Measurements from ENCODE around the gene MADCAM1. TPM values are rescaled to one million over a fixed set of nuclear protein-coding genes. Genes with fewer than 3 reads are reported as not detected.

The MADCAM1 gene
- total RNA-seq, 1 donor = 0.72 TPM

DNA sequence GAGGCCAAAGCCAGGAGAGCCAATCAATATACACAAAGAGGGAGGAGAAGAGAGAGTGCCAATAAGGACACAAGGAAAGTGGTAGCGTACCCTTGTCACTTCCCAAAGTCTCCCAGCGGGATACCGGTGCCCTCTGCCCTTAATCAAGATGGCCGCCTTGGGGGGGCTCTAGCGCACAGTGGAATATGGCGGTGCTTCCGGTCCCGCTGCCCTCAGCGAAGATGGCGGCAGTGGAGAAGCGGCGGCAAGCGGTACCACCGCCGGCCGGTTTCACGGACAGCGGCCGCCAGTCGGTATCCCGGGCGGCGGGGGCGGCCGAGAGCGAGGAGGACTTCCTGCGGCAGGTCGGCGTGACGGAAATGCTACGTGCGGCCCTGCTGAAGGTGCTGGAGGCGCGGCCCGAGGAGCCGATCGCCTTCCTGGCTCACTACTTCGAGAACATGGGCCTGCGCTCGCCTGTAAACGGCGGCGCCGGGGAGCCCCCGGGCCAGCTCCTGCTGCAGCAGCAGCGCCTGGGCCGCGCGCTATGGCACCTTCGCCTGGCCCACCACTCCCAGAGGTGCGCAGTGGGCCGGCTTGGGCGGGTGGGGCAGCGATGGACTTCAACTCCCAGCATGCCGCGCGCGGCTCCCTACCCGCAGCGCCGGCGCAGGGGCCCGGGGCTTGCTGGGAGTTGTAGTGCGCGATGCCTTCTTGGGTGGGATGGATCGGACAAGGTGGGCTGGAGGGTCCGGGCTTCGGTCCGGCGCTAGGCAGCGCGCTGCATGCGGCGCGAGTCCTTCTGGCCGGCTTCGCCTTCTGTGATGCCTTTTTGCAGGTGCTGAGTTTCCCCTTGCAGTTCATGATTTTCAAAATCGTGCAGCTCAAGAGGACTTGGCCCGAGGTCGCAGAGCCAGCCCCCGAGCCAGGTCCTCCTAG, 11.3 kb downstream of the MADCAM1 start, which contains the start of gene TPGS1:
Gene TPGS1, plus strand, starts transcription at position 212 of the 918 bp plus-strand sequence. Its CDS starts 10 bp downstream, at position 222.
- TF ChIP-seq, protein P1, sequence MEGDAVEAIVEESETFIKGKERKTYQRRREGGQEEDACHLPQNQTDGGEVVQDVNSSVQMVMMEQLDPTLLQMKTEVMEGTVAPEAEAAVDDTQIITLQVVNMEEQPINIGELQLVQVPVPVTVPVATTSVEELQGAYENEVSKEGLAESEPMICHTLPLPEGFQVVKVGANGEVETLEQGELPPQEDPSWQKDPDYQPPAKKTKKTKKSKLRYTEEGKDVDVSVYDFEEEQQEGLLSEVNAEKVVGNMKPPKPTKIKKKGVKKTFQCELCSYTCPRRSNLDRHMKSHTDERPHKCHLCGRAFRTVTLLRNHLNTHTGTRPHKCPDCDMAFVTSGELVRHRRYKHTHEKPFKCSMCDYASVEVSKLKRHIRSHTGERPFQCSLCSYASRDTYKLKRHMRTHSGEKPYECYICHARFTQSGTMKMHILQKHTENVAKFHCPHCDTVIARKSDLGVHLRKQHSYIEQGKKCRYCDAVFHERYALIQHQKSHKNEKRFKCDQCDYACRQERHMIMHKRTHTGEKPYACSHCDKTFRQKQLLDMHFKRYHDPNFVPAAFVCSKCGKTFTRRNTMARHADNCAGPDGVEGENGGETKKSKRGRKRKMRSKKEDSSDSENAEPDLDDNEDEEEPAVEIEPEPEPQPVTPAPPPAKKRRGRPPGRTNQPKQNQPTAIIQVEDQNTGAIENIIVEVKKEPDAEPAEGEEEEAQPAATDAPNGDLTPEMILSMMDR (IDR thresholded peaks at IDR 0.05; ENCODE audit: extremely low read depth, low read depth, low read length) = no peak
- no peaks in the 10 kb centered on the region for H3K36me3 ChIP-seq (ENCODE audit: insufficient read depth, low read length)
- peaks cover 5% of the 10 kb centered on the region for H4K20me1 ChIP-seq (ENCODE audit: insufficient read depth, low read length)
- peaks cover 13% of the 10 kb centered on the region for H3K4me1 ChIP-seq (ENCODE audit: insufficient read depth, low read length)
- H3K4me3 ChIP-seq (ENCODE audit: insufficient read depth, low read length) = peak within 1 kb of the TSS; percentile 99
- no peaks in the 10 kb centered on the region for H3K9me3 ChIP-seq (ENCODE audit: low read depth, low read length)
- peak within 1 kb of the TSS; percentile 90 for H2AFZ ChIP-seq (ENCODE audit: low read length)
- no peaks in the 10 kb centered on the region for H3K27me3 ChIP-seq (ENCODE audit: insufficient read depth, low read length)
- H3K79me2 ChIP-seq (ENCODE audit: insufficient read depth, low read length) = peaks cover 16% of the 10 kb centered on the region
- peak; percentile 99 for DNase-seq (ENCODE audit: insufficient read length, low spot score, missing footprints)
- H3K4me2 ChIP-seq (ENCODE audit: insufficient read depth, low read length) = peak within 1 kb of the TSS; percentile 98
- H3K27ac ChIP-seq (ENCODE audit: low read depth, low read length) = peak within 1 kb of the TSS; percentile 97

DNA sequence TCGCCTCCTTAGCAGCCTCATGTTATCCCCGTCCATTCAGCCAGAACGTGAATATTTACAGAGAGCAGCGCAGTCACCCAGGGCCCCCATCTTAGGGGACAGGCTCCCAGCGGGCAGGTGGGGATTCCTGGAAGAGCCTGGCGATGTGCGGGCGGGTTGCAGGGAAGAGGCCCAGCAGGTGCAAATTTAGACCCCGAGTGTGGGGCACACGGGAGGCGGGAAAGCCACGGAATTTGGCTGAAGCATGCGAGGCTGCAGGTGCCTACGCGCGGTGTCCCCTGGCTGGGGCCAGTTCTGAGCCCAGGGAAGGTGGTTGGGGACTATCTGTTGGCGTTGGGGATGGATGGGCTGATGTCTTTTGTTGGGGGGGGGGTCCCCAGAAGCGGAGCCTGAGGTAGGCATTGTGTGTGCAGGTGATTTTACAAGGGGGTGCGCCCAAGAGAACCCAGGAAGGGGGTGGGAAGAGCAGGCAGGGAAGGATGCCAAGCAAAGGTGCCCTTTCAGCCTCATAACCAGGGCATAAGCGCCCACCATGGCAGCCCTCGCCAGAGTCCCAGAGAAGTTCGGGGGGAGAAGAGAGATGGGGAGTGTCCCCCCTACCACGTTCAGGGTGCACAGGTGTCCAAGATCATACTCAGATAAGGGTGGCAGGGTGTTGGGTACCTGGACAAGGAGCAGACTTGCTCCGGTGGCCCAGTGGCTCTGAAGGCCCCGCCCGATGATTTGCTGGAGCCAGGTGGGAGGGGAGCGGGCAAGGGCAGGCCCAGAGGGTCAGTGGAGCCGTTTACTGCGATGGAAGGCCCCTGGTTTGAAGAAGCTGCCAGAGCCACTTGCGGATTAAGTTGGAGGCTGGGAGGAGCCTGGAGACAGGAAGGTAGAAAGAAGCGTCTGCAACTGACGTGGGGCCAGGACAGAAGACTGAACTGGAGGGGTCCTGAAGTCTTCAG, 12.2 kb downstream of the MADCAM1 start:
- peaks cover 13% of the 10 kb centered on the region for H3K4me1 ChIP-seq (ENCODE audit: insufficient read depth, low read length)
- TF ChIP-seq, protein P1 (IDR thresholded peaks at IDR 0.05; ENCODE audit: extremely low read depth, low read depth, low read length) = no peak
- peaks cover 16% of the 10 kb centered on the region for H3K79me2 ChIP-seq (ENCODE audit: insufficient read depth, low read length)
- no peaks in the 10 kb centered on the region for H3K27me3 ChIP-seq (ENCODE audit: insufficient read depth, low read length)
- no peaks in the 10 kb centered on the region for H3K36me3 ChIP-seq (ENCODE audit: insufficient read depth, low read length)
- peak; percentile 85 for DNase-seq (ENCODE audit: insufficient read length, low spot score, missing footprints)
- H3K4me3 ChIP-seq (ENCODE audit: insufficient read depth, low read length) = peak overlapping the region; percentile 99
- no peaks in the 10 kb centered on the region for H3K9me3 ChIP-seq (ENCODE audit: low read depth, low read length)
- peak overlapping the region; percentile 98 for H3K4me2 ChIP-seq (ENCODE audit: insufficient read depth, low read length)
- peak overlapping the region; percentile 97 for H3K27ac ChIP-seq (ENCODE audit: low read depth, low read length)
- H4K20me1 ChIP-seq (ENCODE audit: insufficient read depth, low read length) = peaks cover 8% of the 10 kb centered on the region
- H2AFZ ChIP-seq (ENCODE audit: low read length) = no peak overlapping the region

DNA sequence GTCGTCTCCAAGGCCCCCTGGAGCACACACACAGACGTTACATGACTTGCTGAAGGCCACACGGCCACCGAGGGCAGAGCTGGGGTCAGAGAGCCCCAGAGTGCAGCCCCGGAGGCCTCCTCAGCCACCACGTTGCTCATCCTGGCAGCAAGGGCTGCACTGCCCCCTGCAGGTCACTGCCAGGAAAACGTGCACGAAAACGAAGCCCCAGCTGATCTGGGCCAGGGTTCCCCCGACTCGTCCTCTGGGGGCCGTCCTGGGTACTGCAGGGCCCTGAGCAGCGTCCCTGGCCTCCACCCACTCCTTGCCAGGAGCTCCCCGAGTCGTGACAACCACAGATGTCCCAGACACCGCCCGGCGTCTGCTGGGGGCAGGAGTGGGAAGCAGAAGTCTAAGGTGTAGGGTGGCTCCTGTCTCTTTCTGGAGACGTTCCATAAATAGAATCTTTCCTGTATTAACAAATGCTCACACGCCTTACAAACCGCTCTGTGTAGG, 14.4 kb downstream of the MADCAM1 start:
- Histone ChIP-seq H2AFZ (ENCODE audit: low read length) (peak overlapping the region; percentile 29), H3K27ac (ENCODE audit: low read depth, low read length) (peak overlapping the region; percentile 37)

More for the DNA sequence above, 14.4 kb downstream of the MADCAM1 start:
- Histone ChIP-seq H3K79me2 (ENCODE audit: insufficient read depth, low read length) (peaks cover 16% of the 10 kb centered on the region), H3K4me3 (ENCODE audit: insufficient read depth, low read length) (peak overlapping the region; percentile 22), H3K9me3 (ENCODE audit: low read depth, low read length) (no peaks in the 10 kb centered on the region), H3K36me3 (ENCODE audit: insufficient read depth, low read length) (peaks cover 5% of the 10 kb centered on the region), H3K4me2 (ENCODE audit: insufficient read depth, low read length) (no peak overlapping the region), H4K20me1 (ENCODE audit: insufficient read depth, low read length) (peaks cover 18% of the 10 kb centered on the region), H3K4me1 (ENCODE audit: insufficient read depth, low read length) (peaks cover 13% of the 10 kb centered on the region), H3K27me3 (ENCODE audit: insufficient read depth, low read length) (no peaks in the 10 kb centered on the region)
- TF ChIP-seq, protein P1 (IDR thresholded peaks at IDR 0.05; ENCODE audit: extremely low read depth, low read depth, low read length) = peak; percentile 95
- DNase-seq (ENCODE audit: insufficient read length, low spot score, missing footprints) = peak; percentile 99

Data from osteoblast (primary cell).